Testis (tissue), 3 donors: ENCODE data around the gene NR5A1. TPM values are rescaled to one million over a fixed set of nuclear protein-coding genes. Genes with fewer than 3 reads are reported as not detected.

ENCODE experiments used
- DNase-seq: peaks from one replicate; pipeline ENCODE4 v3.0.0-alpha.2; 2019
- H3K27ac ChIP-seq, 2 donors: fragments of 200-600 bp; sonication (generic); one replicate each; pipeline ENCODE4 v1.5.1; 2019
- H3K27me3 ChIP-seq: fragments of 200-600 bp; sonication (generic); one replicate; pipeline ENCODE4 v1.5.1; 2019
- H3K36me3 ChIP-seq: fragments of 200-600 bp; sonication (generic); one replicate; pipeline ENCODE4 v1.5.1; 2017; ENCODE audit warnings: low read depth; ENCODE audit errors: missing control alignments
- H3K4me1 ChIP-seq: fragments of 200-600 bp; sonication (generic); one replicate; pipeline ENCODE4 v1.5.1; 2019
- H3K4me3 ChIP-seq, 2 donors: fragments of 200-600 bp; sonication (generic); one replicate each; pipeline ENCODE4 v1.5.1; 2017 to 2019
- H3K9me3 ChIP-seq: fragments of 200-600 bp; sonication (generic); one replicate; pipeline ENCODE4 v1.5.1; 2017
- CTCF ChIP-seq, 3 experiments: fragments of 450-650 bp in 2 of 3; fragments of 200-600 bp in 1 of 3; sonication (generic) in 1 of 3; IDR thresholded peaks; one replicate each; pipeline ENCODE4 v1.5.1; 2016 to 2019; ENCODE audit warnings: antibody characterized with exemption in 3 of 3, mild to moderate bottlenecking in 2 of 3, moderate library complexity in 1 of 3
- POLR2A ChIP-seq: fragments of 450-650 bp; IDR thresholded peaks from one replicate; pipeline ENCODE4 v1.6.1; 2017; ENCODE audit warnings: antibody characterized with exemption, mild to moderate bottlenecking, moderate library complexity
- WGBS, 2 donors: methylation state at CpG; one replicate each; pipeline ENCODE4 v1.1.5; 2018; 5-methylcytosine and 5-hydroxymethylcytosine counted together
- intact Hi-C: fragments of 100-400 bp; cut with DNase I; formaldehyde crosslinking; loops from one replicate; pipeline ENCODE4 v1.15.1; 2023; ENCODE audit warnings: low total_unique reads
- polyA plus RNA-seq: library from polyadenylated mRNA; stranded (reverse); fragments of 350-450 nt; fragmentation: Illumina TruSeq; extraction: RNeasy Lipid Tissue Mini Kit (QIAGEN cat#74804); gene quantifications from one replicate; pipeline ENCODE4 v1.2.3, GENCODE V29; 2014; ENCODE audit warnings: low read depth, low replicate concordance; ENCODE audit not compliant: insufficient read depth
- total RNA-seq, 2 donors: library from RNA; depleted of rRNA; stranded (reverse); fragments of >200 nt; gene quantifications; one replicate each; pipeline ENCODE4 v1.2.3, GENCODE V29; 2016

NR5A1 gene
- total and polyA plus RNA-seq, 3 donors from 2014 or later: 28.7 to 65.2 (median 43.5) TPM

DNA sequence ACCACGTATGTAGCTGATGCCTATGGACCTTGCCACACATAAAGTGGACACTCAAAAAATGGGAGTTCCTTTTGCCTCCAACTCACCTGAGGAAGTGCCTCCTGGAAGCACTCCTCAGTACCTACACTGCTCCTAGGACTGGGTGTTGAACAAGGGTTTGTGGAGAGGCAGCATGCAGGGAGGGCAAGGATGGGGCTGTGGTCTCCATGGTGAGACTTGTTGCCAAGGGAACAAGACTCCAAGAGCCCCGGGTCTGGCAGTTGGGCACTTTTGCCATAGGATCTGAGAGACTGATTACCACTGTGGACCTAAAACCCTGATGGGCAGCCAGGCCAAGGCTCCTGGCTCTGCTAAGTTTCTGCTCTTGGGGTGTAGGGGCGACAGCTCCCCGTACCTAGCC is 6.9 kb upstream of the NR5A1 start:
- TF ChIP-seq CTCF (IDR thresholded peaks at IDR 0.05) (no peak), POLR2A (no peak)
- Histone ChIP-seq H3K27me3 (no peaks in the 10 kb centered on the region), H3K4me3 (no peak overlapping the region), H3K9me3 (no peaks in the 10 kb centered on the region), H3K36me3 (no peaks in the 10 kb centered on the region), H3K27ac (peak overlapping the region in 1 of 2 donors; percentile 24), H3K4me1 (peaks cover 43% of the 10 kb centered on the region)
- intact Hi-C loops: no loop called here
- no peak for DNase-seq
- 84 to 88% methylated on average over 4 of the region's 4 CpGs for WGBS, 2 donors

DNA sequence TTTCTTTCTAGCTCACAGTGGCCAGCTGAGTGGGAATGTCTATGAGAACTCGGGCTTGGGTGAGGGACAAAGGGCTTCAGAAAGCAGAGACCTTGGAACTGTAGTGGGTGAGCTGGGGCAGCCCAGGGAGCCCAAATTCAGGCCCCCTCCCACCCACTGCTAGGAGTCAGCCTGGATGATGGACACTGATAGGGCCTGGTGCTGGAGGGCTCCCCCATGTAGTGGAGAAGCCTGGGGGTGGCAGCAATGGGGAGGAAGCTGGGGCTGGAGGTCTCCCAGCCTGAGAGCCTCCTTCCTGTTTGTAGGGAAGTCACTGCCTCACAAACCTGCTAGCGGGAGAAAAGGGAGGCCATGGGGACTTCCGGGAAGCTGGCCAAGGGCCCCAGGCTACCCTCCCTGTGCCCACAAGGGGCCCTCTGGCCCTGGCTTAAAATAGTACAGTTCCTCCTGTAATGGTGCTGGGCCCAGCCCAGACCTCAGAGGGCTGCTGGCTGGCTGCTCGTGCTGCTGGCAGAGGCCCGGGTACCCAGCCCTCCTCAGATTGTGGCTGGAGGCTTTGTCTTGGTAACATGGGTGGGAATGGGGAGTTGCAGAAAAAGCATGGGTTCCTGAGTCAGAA is 6.3 kb upstream of the NR5A1 start:
- Histone ChIP-seq H3K27ac (peak overlapping the region in 1 of 2 donors; percentile 33), H3K36me3 (no peaks in the 10 kb centered on the region), H3K27me3 (no peaks in the 10 kb centered on the region), H3K9me3 (no peaks in the 10 kb centered on the region), H3K4me1 (peaks cover 43% of the 10 kb centered on the region), H3K4me3 (no peak overlapping the region)
- intact Hi-C loops: no loop called here
- TF ChIP-seq POLR2A (no peak), CTCF (IDR thresholded peaks at IDR 0.05) (no peak)
- DNase-seq: no peak
- WGBS, 2 donors: 40 to 52% methylated on average over 4 to 5 of the region's 5 CpGs

DNA sequence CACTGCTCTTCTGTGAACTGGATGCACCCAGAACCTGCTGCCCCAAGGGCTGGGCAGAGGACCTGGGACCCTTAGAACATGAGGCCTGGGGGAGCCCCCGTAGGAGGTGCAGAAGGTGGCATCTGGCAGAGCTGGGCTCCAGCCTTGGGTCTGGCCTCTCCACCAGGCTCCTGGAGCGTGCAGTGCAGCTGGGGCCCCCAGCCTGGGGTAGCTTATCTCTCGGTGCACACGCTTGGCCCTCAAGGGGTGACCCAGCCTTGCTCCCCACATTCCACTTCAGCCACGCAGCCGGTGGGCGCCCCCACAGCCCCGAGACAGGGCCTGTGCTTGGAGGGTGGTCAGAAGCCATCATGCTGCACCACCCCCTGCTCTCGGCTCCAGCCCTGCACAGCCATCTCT is 5.6 kb upstream of the NR5A1 start:
- no peaks in the 10 kb centered on the region for H3K27me3 ChIP-seq
- no peak overlapping the region for H3K27ac ChIP-seq
- 59 to 63% methylated on average over 8 to 9 of the region's 9 CpGs for WGBS, 2 donors
- peaks cover 47% of the 10 kb centered on the region for H3K4me1 ChIP-seq
- no peak for DNase-seq
- no peaks in the 10 kb centered on the region for H3K9me3 ChIP-seq
- TF ChIP-seq POLR2A: no peak
- TF ChIP-seq CTCF (IDR thresholded peaks at IDR 0.05): no peak
- H3K36me3 ChIP-seq: no peaks in the 10 kb centered on the region
- H3K4me3 ChIP-seq: no peak overlapping the region
- intact Hi-C loops: no loop called here

- 30 to 37% methylated on average over 16 to 23 of the region's 23 CpGs for WGBS, 2 donors
- intact Hi-C loops: no loop called here
- no peak for TF ChIP-seq CTCF (IDR thresholded peaks at IDR 0.05)
- no peak for TF ChIP-seq POLR2A
- Histone ChIP-seq H3K4me3 (no peak overlapping the region), H3K27ac (no peak overlapping the region), H3K36me3 (no peaks in the 10 kb centered on the region), H3K27me3 (no peaks in the 10 kb centered on the region), H3K9me3 (no peaks in the 10 kb centered on the region), H3K4me1 (peaks cover 50% of the 10 kb centered on the region)
- no peak for DNase-seq
These were observed 4.9 kb upstream of the NR5A1 start for GRCh38 chr9:124511891-124512805.
